ENCODE results near the gene SLC25A53. TPM values are rescaled to one million over a fixed set of nuclear protein-coding genes. Genes with fewer than 3 reads are reported as not detected.

The SLC25A53 gene
- total and polyA plus RNA-seq, 10 of the 15 experiments (the other 5 are each of a cell fraction or from before 2014, with no cell fraction given), result 4.1 to 11.4 (median 7.6) TPM

- Histone ChIP-seq H4K20me1 (ENCODE audit: control insufficient read depth, insufficient read depth) (no peaks in the 10 kb centered on the region), H3K4me3 (no peak overlapping the region), H3K9me3 (replicated peaks; ENCODE audit: control insufficient read depth, insufficient read depth, low read length) (no peaks in the 10 kb centered on the region), H3K4me1 (ENCODE audit: control insufficient read depth, insufficient read depth, low read length) (no peaks in the 10 kb centered on the region), H3K36me3 (ENCODE audit: control insufficient read depth in 2 of 2, insufficient read depth in 2 of 2, low read length in 1 of 2) (no peaks in the 10 kb centered on the region), H2AFZ (ENCODE audit: control insufficient read depth, low read depth, low read length) (no peak overlapping the region), H3K27me3 (replicated peaks in 1 of 2; ENCODE audit: control insufficient read depth in 2 of 2, insufficient read depth in 2 of 2, low read length in 1 of 2) (no peaks in the 10 kb centered on the region; a peak in 1 of 4 replicates), H3K79me2 (ENCODE audit: control insufficient read depth, insufficient read depth, low read length) (no peaks in the 10 kb centered on the region), H3K9ac (ENCODE audit: control insufficient read depth, insufficient read depth, low read length) (no peak overlapping the region), H3K4me2 (ENCODE audit: control insufficient read depth, insufficient read depth) (no peak overlapping the region), H3K27ac (ENCODE audit: control insufficient read depth, insufficient read depth) (no peak overlapping the region)
- ChIA-PET SMC1A (ENCODE audit: uncharacterized antibody, unreplicated experiment) (no interaction called here), POLR2A (interaction anchor here (0.6 kb wide), 1 partner anchor 399 kb away, joined by 5 read pairs; no protein-coding TSS in a partner anchor), CTCF (no interaction called here), RAD21 (ENCODE audit: unreplicated experiment) (no interaction called here)
- in situ Hi-C loops (cut with MboI) (no loop called here), intact Hi-C loops (cut with micrococcal nuclease; ENCODE audit: unreplicated experiment) (no loop called here)
- FAIRE-seq, result no peak
- 46% methylated on average over 7 of the region's 7 CpGs for WGBS (ENCODE audit: insufficient coverage, insufficient replicate concordance, low lambda C conversion rate, missing lambda C conversion rate)
- no peak for DNase-seq (ENCODE audit: low read depth, low spot score)
- TF ChIP-seq HDGF (IDR thresholded peaks at IDR 0.05) (no peak), CBX3 (IDR thresholded peaks at IDR 0.05; ENCODE audit: borderline replicate concordance, low read depth) (no peak), REST (IDR thresholded peaks at IDR 0.05; ENCODE audit: low read depth, low read length) (no peak)
- ATAC-seq, result no peak
- no TSS peak for BruUV-seq (replicated peaks)
Measured at GRCh38 chrX:104085919-104086318, 70.9 kb downstream of the SLC25A53 start.

- H3K4me2 ChIP-seq (ENCODE audit: control insufficient read depth, insufficient read depth), result no peak overlapping the region
- WGBS (ENCODE audit: insufficient coverage, insufficient replicate concordance, low lambda C conversion rate, missing lambda C conversion rate), result 26% methylated on average over 7 of the region's 7 CpGs
- no peak overlapping the region for H3K9ac ChIP-seq (ENCODE audit: control insufficient read depth, insufficient read depth, low read length)
- ChIA-PET CTCF (no interaction called here), POLR2A (interaction anchor here (0.6 kb wide), 1 partner anchor 398 kb away, joined by 5 read pairs; no protein-coding TSS in a partner anchor), RAD21 (ENCODE audit: unreplicated experiment) (no interaction called here), SMC1A (ENCODE audit: uncharacterized antibody, unreplicated experiment) (no interaction called here)
- FAIRE-seq, result no peak
- H3K27ac ChIP-seq (ENCODE audit: control insufficient read depth, insufficient read depth), result no peak overlapping the region
- H3K9me3 ChIP-seq (replicated peaks; ENCODE audit: control insufficient read depth, insufficient read depth, low read length), result no peaks in the 10 kb centered on the region
- H3K27me3 ChIP-seq (replicated peaks in 1 of 2; ENCODE audit: control insufficient read depth in 2 of 2, insufficient read depth in 2 of 2, low read length in 1 of 2), result no peaks in the 10 kb centered on the region; a peak in 1 of 4 replicates
- intact Hi-C loops (cut with micrococcal nuclease; ENCODE audit: unreplicated experiment), result no loop called here
- H3K4me1 ChIP-seq (ENCODE audit: control insufficient read depth, insufficient read depth, low read length), result no peaks in the 10 kb centered on the region
- H3K79me2 ChIP-seq (ENCODE audit: control insufficient read depth, insufficient read depth, low read length), result no peaks in the 10 kb centered on the region
- BruUV-seq (replicated peaks), result no TSS peak
- in situ Hi-C loops (cut with MboI), result no loop called here
- no peak overlapping the region for H2AFZ ChIP-seq (ENCODE audit: control insufficient read depth, low read depth, low read length)
- H3K36me3 ChIP-seq (ENCODE audit: control insufficient read depth in 2 of 2, insufficient read depth in 2 of 2, low read length in 1 of 2), result no peaks in the 10 kb centered on the region
- no peak for DNase-seq (ENCODE audit: low read depth, low spot score)
- ATAC-seq, result no peak
- no peak overlapping the region for H3K4me3 ChIP-seq
- no peaks in the 10 kb centered on the region for H4K20me1 ChIP-seq (ENCODE audit: control insufficient read depth, insufficient read depth)
- no peak for TF ChIP-seq E2F8 (IDR thresholded peaks at IDR 0.05; ENCODE audit: low read depth, partially characterized antibody)
- no peak for TF ChIP-seq KAT2A (conservative IDR thresholded peaks at IDR 0.05; ENCODE audit: control insufficient read depth, low read depth, low read length)
- TF ChIP-seq SKIL (IDR thresholded peaks at IDR 0.05; ENCODE audit: low read depth, poor library complexity, severe bottlenecking), result no peak
- no peak for TF ChIP-seq MXI1 (IDR thresholded peaks at IDR 0.05; ENCODE audit: low read depth, low read length)
- TF ChIP-seq TARDBP (IDR thresholded peaks at IDR 0.05; ENCODE audit: borderline replicate concordance), result no peak
- TF ChIP-seq ETV6 (conservative IDR thresholded peaks at IDR 0.05 in 1 of 2, IDR thresholded peaks at IDR 0.05 in 1 of 2; ENCODE audit: borderline replicate concordance in 1 of 2, low read depth in 1 of 2), result no peak
Measured at GRCh38 chrX:104085477-104085876, 71.3 kb downstream of the SLC25A53 start.

Data from GM12878 (cell line).